Trophoblast cell (in vitro differentiated cells and primary cell): ENCODE measurements around the gene TCF12.

Experiments
- DNase-seq, 2 donors: peaks; one replicate each; pipeline ENCODE4 v3.0.0-alpha.2; 2016
- H2AFZ ChIP-seq: 2 replicates; pipeline ENCODE4 v1.6.1; 2013; ENCODE audit warnings: low read length, moderate library complexity, mild to moderate bottlenecking; ENCODE audit not compliant: insufficient read depth, poor library complexity
- H2AK5ac ChIP-seq: 2 replicates; pipeline ENCODE4 v1.6.1; 2013; ENCODE audit warnings: mild to moderate bottlenecking, low read length
- H2BK120ac ChIP-seq: 2 replicates; pipeline ENCODE4 v1.6.1; 2013; ENCODE audit warnings: low read length, mild to moderate bottlenecking, moderate library complexity; ENCODE audit not compliant: insufficient read depth, poor library complexity
- H2BK12ac ChIP-seq: 2 replicates; pipeline ENCODE4 v1.6.1; 2013; ENCODE audit warnings: mild to moderate bottlenecking, low read length, moderate library complexity
- H2BK5ac ChIP-seq: 2 replicates; pipeline ENCODE4 v1.6.1; 2013; ENCODE audit warnings: low read length, low read depth, moderate library complexity, mild to moderate bottlenecking; ENCODE audit not compliant: poor library complexity
- H3K14ac ChIP-seq: 2 replicates; pipeline ENCODE4 v1.6.1; 2013; ENCODE audit warnings: mild to moderate bottlenecking, low read length
- H3K18ac ChIP-seq: 2 replicates; pipeline ENCODE4 v1.6.1; 2013; ENCODE audit warnings: mild to moderate bottlenecking, low read length
- H3K23ac ChIP-seq: 2 replicates; pipeline ENCODE4 v1.6.1; 2013; ENCODE audit warnings: low read length
- H3K27ac ChIP-seq: 2 replicates; pipeline ENCODE4 v1.5.1; 2013; ENCODE audit warnings: low read depth, mild to moderate bottlenecking, inconsistent platforms, low read length, moderate library complexity
- H3K27me3 ChIP-seq: 2 replicates; pipeline ENCODE4 v1.6.1; 2013; ENCODE audit warnings: inconsistent platforms, mild to moderate bottlenecking, low read length, moderate library complexity; ENCODE audit not compliant: insufficient read depth
- H3K36me3 ChIP-seq, 2 experiments: 1 replicate in 1 of 2; 2 replicates in 1 of 2; pipeline ENCODE4 v1.6.1; 2013; ENCODE audit warnings: low read length in 2 of 2, mild to moderate bottlenecking in 2 of 2, moderate library complexity in 1 of 2; ENCODE audit not compliant: insufficient read depth in 2 of 2, control insufficient read depth in 1 of 2
- H3K4ac ChIP-seq: 2 replicates; pipeline ENCODE4 v1.6.1; 2013; ENCODE audit warnings: low read depth, mild to moderate bottlenecking, low read length, moderate library complexity
- H3K4me1 ChIP-seq, 2 experiments: 1 replicate in 1 of 2; 2 replicates in 1 of 2; pipeline ENCODE4 v1.6.1; 2013; ENCODE audit warnings: low read length in 2 of 2, mild to moderate bottlenecking in 2 of 2, moderate library complexity in 1 of 2; ENCODE audit not compliant: insufficient read depth in 2 of 2, control insufficient read depth in 1 of 2
- H3K4me2 ChIP-seq: 2 replicates; pipeline ENCODE4 v1.6.1; 2013; ENCODE audit warnings: inconsistent platforms, mild to moderate bottlenecking, low read length, moderate library complexity
- H3K4me3 ChIP-seq: 2 replicates; pipeline ENCODE4 v1.5.1; 2013; ENCODE audit warnings: mild to moderate bottlenecking, low read depth, low read length, inconsistent platforms
- H3K79me1 ChIP-seq: one replicate; pipeline ENCODE4 v1.6.1; 2013; ENCODE audit warnings: low read length
- H3K79me2 ChIP-seq: 2 replicates; pipeline ENCODE4 v1.6.1; 2013; ENCODE audit warnings: low read length, mild to moderate bottlenecking; ENCODE audit not compliant: control insufficient read depth, insufficient read depth, poor library complexity
- H3K9ac ChIP-seq: 2 replicates; pipeline ENCODE4 v1.6.1; 2013; ENCODE audit warnings: mild to moderate bottlenecking, low read length
- H3K9me3 ChIP-seq: 2 replicates; pipeline ENCODE4 v1.6.1; 2013; ENCODE audit warnings: low read depth, mild to moderate bottlenecking, control low read depth, inconsistent platforms, low read length; ENCODE audit not compliant: insufficient read depth
- H4K12ac ChIP-seq: 2 replicates; pipeline ENCODE4 v1.6.1; 2013; ENCODE audit warnings: low read depth, mild to moderate bottlenecking, low read length, moderate library complexity
- H4K8ac ChIP-seq: 2 replicates; pipeline ENCODE4 v1.6.1; 2013; ENCODE audit warnings: low read depth, mild to moderate bottlenecking, low read length, moderate library complexity
- H4K91ac ChIP-seq: one replicate; pipeline ENCODE4 v1.6.1; 2013; ENCODE audit warnings: low read depth, mild to moderate bottlenecking, low read length, moderate library complexity
- WGBS: extraction: QIAGEN DNeasy Blood & Tissue Kit; methylation state at CpG from one replicate; pipeline ENCODE4 v1.1.7; 2013; ENCODE audit warnings: missing lambda C conversion rate; ENCODE audit not compliant: insufficient read length, insufficient coverage; ENCODE audit errors: extremely low coverage; 5-methylcytosine and 5-hydroxymethylcytosine counted together

The TCF12 gene

DNA sequence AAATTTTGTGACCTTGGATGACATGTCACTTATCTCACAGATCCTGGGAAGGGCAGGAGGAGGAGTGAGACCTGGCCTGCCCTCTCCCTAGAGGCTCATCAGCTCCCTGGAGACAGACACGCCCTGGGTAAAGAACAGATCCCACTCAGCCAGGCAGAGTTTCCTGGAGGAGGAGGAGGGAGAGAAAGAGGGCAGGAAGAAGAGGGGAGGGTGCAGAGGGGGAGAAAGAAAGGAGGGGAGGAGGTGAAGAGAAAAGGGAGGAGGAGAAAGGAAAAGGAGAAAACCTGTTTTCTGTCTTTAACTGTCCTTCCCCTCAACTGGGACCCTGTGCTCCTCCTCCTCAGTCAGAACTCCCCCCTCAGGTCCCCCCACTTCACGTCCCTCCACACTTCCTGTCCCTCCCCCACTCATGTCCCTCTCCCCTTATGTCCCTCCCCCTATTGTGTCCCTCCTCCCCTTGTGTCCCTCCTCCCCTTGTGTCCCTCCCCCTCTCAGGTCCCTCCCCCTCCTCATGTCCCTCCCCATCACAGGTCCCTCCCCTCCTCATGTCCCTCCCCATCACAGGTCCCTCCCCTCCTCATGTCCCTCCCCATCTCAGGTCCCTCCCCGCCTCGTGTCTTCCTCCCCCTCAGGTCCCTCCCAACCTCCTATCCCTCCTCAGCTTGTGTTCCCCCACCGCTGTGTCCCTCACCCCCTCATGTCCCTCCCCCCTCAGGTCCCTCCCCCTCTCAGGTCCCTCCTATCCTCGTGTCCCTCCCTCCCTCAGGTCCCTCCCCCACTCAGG, 405.6 kb downstream of the TCF12 start:
- H3K79me2 ChIP-seq: no peaks in the 10 kb centered on the region
- no peak overlapping the region for H2BK5ac ChIP-seq
- H4K8ac ChIP-seq: no peak overlapping the region
- no peak for DNase-seq
- no peak overlapping the region for H2BK120ac ChIP-seq
- H3K79me1 ChIP-seq: no peaks in the 10 kb centered on the region
- no peak overlapping the region for H3K4me2 ChIP-seq
- no peaks in the 10 kb centered on the region for H3K27me3 ChIP-seq
- WGBS: no CpG with 5 or more reads among the region's 6 CpGs
- no peak overlapping the region for H3K18ac ChIP-seq
- H3K27ac ChIP-seq: no peak overlapping the region
- no peak overlapping the region for H3K23ac ChIP-seq
- no peak overlapping the region for H3K9ac ChIP-seq
- peaks cover 4% of the 10 kb centered on the region for H3K9me3 ChIP-seq
- H3K4ac ChIP-seq: no peak overlapping the region
- no peak overlapping the region for H4K12ac ChIP-seq
- H3K4me1 ChIP-seq: peaks cover 3 to 5% of the 10 kb centered on the region in 2 experiments
- H3K36me3 ChIP-seq: no peaks in the 10 kb centered on the region
- no peak overlapping the region for H4K91ac ChIP-seq
- no peak overlapping the region for H3K14ac ChIP-seq
- H2BK12ac ChIP-seq: no peak overlapping the region
- H3K4me3 ChIP-seq: no peak overlapping the region
- H2AK5ac ChIP-seq: no peak overlapping the region
- H2AFZ ChIP-seq: no peak overlapping the region

DNA sequence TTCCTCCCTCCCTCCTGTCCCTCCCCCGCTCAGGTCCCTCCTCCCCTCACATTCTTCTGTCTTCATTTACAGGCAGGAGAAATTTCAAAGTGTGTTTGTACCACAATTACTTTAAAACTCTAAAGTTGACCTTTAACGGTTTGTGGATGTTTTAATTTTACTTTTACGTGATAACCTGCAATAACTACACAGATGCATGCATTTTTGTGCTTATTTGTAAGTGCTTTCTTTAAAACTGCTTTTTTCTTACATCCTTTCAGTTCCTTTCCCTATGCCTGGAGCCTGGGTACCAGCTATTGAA, 406.1 kb downstream of the TCF12 start:
- no peak overlapping the region for H2BK12ac ChIP-seq
- H4K8ac ChIP-seq: no peak overlapping the region
- H4K12ac ChIP-seq: no peak overlapping the region
- no peak overlapping the region for H4K91ac ChIP-seq
- no peak overlapping the region for H3K4ac ChIP-seq
- no peak overlapping the region for H2AK5ac ChIP-seq
- H3K9me3 ChIP-seq: peaks cover 4% of the 10 kb centered on the region
- no peak overlapping the region for H3K4me3 ChIP-seq
- H2BK120ac ChIP-seq: no peak overlapping the region
- H3K4me1 ChIP-seq: peaks cover 3 to 5% of the 10 kb centered on the region in 2 experiments
- H3K27me3 ChIP-seq: no peaks in the 10 kb centered on the region
- H2AFZ ChIP-seq: no peak overlapping the region
- no peak overlapping the region for H3K27ac ChIP-seq
- no peaks in the 10 kb centered on the region for H3K79me1 ChIP-seq
- H3K36me3 ChIP-seq: no peaks in the 10 kb centered on the region
- H3K9ac ChIP-seq: no peak overlapping the region
- H3K14ac ChIP-seq: no peak overlapping the region
- no peaks in the 10 kb centered on the region for H3K79me2 ChIP-seq
- no peak for DNase-seq
- H3K23ac ChIP-seq: no peak overlapping the region
- H3K4me2 ChIP-seq: no peak overlapping the region
- no peak overlapping the region for H3K18ac ChIP-seq
- WGBS: no CpG with 5 or more reads among the region's 3 CpGs
- H2BK5ac ChIP-seq: no peak overlapping the region

DNA sequence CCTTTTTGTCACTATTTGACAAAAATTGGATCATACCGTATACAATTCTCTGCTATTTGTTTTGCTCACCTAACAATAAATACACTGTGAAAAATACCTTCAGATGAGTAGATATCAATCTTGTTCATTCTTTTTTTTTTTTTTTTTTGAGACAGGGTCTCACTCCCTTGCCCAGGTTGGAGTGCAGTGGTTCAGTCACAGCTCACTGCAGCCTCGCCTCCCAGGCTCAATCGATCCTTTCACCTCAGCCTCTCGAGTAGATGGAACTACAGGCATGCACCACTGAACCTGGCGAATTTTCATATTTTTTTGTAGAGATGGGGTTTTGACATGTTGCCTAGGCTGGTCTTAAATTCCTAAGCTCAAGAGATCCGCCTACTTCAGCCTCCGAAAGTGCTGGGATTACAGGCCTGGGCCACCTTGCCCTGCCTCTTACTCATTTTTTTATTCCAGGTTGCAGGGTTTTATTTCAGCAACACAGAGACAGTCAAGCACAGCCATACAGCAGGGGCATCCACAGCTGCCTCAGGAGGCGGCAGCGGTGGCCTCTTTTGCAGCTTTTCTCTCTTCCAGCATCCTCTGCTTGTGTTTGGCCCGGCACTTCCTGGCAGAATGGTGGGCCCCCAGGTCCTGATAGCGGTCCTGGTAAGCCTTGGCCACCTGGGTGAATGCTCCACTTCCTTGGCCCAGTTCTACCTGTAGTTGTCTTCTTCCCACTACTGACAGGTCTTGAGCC, 406.7 kb downstream of the TCF12 start:
- H3K4ac ChIP-seq: no peak overlapping the region
- H4K12ac ChIP-seq: no peak overlapping the region
- no peak overlapping the region for H2BK12ac ChIP-seq
- H3K4me3 ChIP-seq: no peak overlapping the region
- no peaks in the 10 kb centered on the region for H3K36me3 ChIP-seq
- no peak overlapping the region for H3K14ac ChIP-seq
- H2AFZ ChIP-seq: no peak overlapping the region
- H3K79me1 ChIP-seq: no peaks in the 10 kb centered on the region
- H2BK120ac ChIP-seq: no peak overlapping the region
- H3K18ac ChIP-seq: no peak overlapping the region
- no peak overlapping the region for H3K9ac ChIP-seq
- no peak overlapping the region for H4K91ac ChIP-seq
- H3K27me3 ChIP-seq: no peaks in the 10 kb centered on the region
- no peaks in the 10 kb centered on the region for H3K79me2 ChIP-seq
- peaks cover 3 to 5% of the 10 kb centered on the region in 2 experiments for H3K4me1 ChIP-seq
- no peak overlapping the region for H3K23ac ChIP-seq
- no peak for DNase-seq
- no peak overlapping the region for H4K8ac ChIP-seq
- H2AK5ac ChIP-seq: no peak overlapping the region
- no CpG with 5 or more reads among the region's 11 CpGs for WGBS
- H3K4me2 ChIP-seq: no peak overlapping the region
- H2BK5ac ChIP-seq: no peak overlapping the region
- peaks cover 5% of the 10 kb centered on the region for H3K9me3 ChIP-seq
- no peak overlapping the region for H3K27ac ChIP-seq

DNA sequence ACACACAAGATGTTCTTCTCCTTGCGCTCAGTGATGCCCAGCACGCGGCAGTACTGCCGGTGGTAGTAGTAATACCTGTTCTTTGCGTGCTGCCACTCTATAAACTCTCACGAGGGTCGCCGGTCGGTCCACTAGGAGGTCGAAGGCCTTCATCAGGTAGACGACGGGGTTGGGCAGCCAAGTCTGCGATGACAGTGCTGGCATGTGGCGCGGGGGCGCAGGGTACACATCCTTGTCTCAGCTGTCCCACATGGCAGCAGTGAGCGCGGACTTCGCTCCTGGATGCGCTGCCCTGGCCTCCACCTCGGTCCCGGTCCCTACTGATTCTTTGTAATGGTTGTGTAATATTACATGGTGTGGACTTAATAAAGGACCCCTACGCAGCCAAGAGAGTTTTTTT, 407.8 kb downstream of the TCF12 start:
- Histone ChIP-seq H3K79me2 (no peaks in the 10 kb centered on the region), H3K4ac (no peak overlapping the region), H2AFZ (no peak overlapping the region), H3K9me3 (peaks cover 4% of the 10 kb centered on the region), H3K4me3 (no peak overlapping the region), H3K18ac (no peak overlapping the region), H3K27ac (no peak overlapping the region), H3K4me1 (peaks cover 3 to 5% of the 10 kb centered on the region in 2 experiments), H2BK12ac (no peak overlapping the region), H3K14ac (no peak overlapping the region), H3K36me3 (no peaks in the 10 kb centered on the region), H3K79me1 (no peaks in the 10 kb centered on the region), H2BK5ac (no peak overlapping the region), H2AK5ac (no peak overlapping the region), H4K91ac (no peak overlapping the region), H4K12ac (no peak overlapping the region), H2BK120ac (no peak overlapping the region), H3K9ac (no peak overlapping the region), H3K4me2 (no peak overlapping the region), H3K27me3 (no peaks in the 10 kb centered on the region), H4K8ac (no peak overlapping the region), H3K23ac (no peak overlapping the region)
- no CpG with 5 or more reads among the region's 23 CpGs for WGBS
- no peak for DNase-seq
